Measurements from ENCODE around the gene SLC6A6.

Gene SLC6A6

GRCh38 chr3:14490255-14490654 is 87.8 kb downstream of the SLC6A6 start:
- in situ Hi-C loops (cut with HindIII; ENCODE audit: low sequenced_read_pairs) = no loop called here
- no peak for DNase-seq (ENCODE audit: low read depth, low spot score)
- no peak for TF ChIP-seq CTCF (IDR thresholded peaks at IDR 0.05; ENCODE audit: low read depth, low read length)
- no peak overlapping the region for H3K4me3 ChIP-seq (ENCODE audit: low read depth, low read length)

- in situ Hi-C loops (cut with HindIII; ENCODE audit: low sequenced_read_pairs) = no loop called here
- TF ChIP-seq CTCF (IDR thresholded peaks at IDR 0.05; ENCODE audit: low read depth, low read length) = no peak
- no peak overlapping the region for H3K4me3 ChIP-seq (ENCODE audit: low read depth, low read length)
- DNase-seq (ENCODE audit: low read depth, low spot score) = no peak
These were observed 88.4 kb downstream of the SLC6A6 start for GRCh38 chr3:14490831-14491230.

- in situ Hi-C loops (cut with HindIII; ENCODE audit: low sequenced_read_pairs) = no loop called here
- no peak for TF ChIP-seq CTCF (IDR thresholded peaks at IDR 0.05; ENCODE audit: low read depth, low read length)
- DNase-seq (ENCODE audit: low read depth, low spot score) = no peak
- H3K4me3 ChIP-seq (ENCODE audit: low read depth, low read length) = no peak overlapping the region
These were observed 89.2 kb downstream of the SLC6A6 start for GRCh38 chr3:14491396-14492190.

- in situ Hi-C loops (cut with HindIII; ENCODE audit: low sequenced_read_pairs) = no loop called here
- no peak overlapping the region for H3K4me3 ChIP-seq (ENCODE audit: low read depth, low read length)
- no peak for TF ChIP-seq CTCF (IDR thresholded peaks at IDR 0.05; ENCODE audit: low read depth, low read length)
- DNase-seq (ENCODE audit: low read depth, low spot score) = no peak
These were observed 90.8 kb downstream of the SLC6A6 start for GRCh38 chr3:14492948-14493881.

GRCh38 chr3:14494279-14494972 is 92.0 kb downstream of the SLC6A6 start:
- DNase-seq (ENCODE audit: low read depth, low spot score) = no peak
- in situ Hi-C loops (cut with HindIII; ENCODE audit: low sequenced_read_pairs) = no loop called here
- no peak overlapping the region for H3K4me3 ChIP-seq (ENCODE audit: low read depth, low read length)
- no peak for TF ChIP-seq CTCF (IDR thresholded peaks at IDR 0.05; ENCODE audit: low read depth, low read length)

- H3K4me3 ChIP-seq (ENCODE audit: low read depth, low read length) = no peak overlapping the region
- no peak for DNase-seq (ENCODE audit: low read depth, low spot score)
- in situ Hi-C loops (cut with HindIII; ENCODE audit: low sequenced_read_pairs) = no loop called here
- TF ChIP-seq CTCF (IDR thresholded peaks at IDR 0.05; ENCODE audit: low read depth, low read length) = no peak
These were observed 92.5 kb downstream of the SLC6A6 start for GRCh38 chr3:14494973-14495300.
